Vagina (tissue), 2 donors: ENCODE data around the gene RUBCN.
"Not testable (repeated sequence)": the region's sequence is repeated elsewhere in the genome, so short reads cannot be mapped to it uniquely, and the experiment has no call there.

Experiments used
- POLR2A ChIP-seq, 2 donors: fragments of 450-650 bp; IDR thresholded peaks; one replicate each; pipeline ENCODE4 v1.6.1; 2017; ENCODE audit warnings: antibody characterized with exemption in 2 of 2, mild to moderate bottlenecking in 2 of 2, moderate library complexity in 2 of 2
- POLR2AphosphoS5 ChIP-seq, 2 donors: sonication (generic); formaldehyde crosslinking; IDR thresholded peaks; one replicate each; pipeline ENCODE4 v1.9.0; 2017; ENCODE audit warnings: antibody characterized with exemption in 2 of 2, mild to moderate bottlenecking in 2 of 2, low read depth in 1 of 2; ENCODE audit not compliant: insufficient read depth in 1 of 2

DNA sequence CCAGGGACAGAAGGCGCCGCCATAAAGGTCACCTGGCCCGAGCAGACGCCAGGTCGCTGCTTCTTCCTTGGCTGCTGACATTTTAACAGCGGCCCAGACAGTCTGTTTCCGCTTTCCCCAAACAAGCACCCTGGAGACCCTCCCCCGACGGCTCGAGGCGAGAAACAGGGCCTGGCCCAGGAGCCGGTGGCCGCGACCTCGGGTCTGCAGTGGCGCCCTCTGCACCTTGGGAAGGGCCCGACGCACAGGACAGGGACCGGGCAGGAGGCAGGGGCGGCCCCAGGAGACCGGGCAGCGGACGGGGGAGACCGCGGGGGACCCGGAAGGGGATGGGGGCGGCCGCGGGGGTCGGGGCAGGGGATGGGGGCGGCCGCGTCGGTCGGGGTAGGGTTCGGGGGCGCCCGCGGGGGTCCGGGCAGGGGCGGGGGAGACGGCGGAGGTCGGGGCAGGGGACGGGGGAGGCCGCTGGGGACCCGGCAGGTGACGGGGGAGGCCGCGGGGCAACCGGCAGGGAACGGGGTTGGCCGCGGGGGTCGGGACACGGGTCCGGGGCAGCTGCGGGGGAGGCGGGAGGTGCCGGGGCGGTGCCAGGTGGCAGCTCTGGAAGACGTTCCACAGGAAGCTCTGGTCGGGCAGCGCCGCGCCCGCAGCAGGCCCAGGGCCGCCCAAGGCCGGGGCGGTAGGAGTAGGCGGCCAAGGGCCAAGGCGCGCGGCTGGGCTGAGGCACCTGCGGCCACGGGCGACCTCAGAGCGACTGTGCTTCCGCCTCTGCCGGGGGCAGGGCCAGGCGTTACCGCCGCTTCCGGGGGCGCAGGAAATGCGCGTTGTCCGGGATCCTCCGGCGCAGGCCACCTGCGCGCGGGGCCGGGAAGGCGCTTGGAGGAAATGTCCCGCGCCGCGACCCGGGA is 82.4 kb downstream of the RUBCN start:
- not testable (repeated sequence) for TF ChIP-seq POLR2A (IDR thresholded peaks at IDR 0.05); POLR2AphosphoS5 (IDR thresholded peaks at IDR 0.05; ENCODE audit: insufficient read depth in 1 of 2, low read depth in 1 of 2)
